Sigmoid colon (tissue), 4 donors: ENCODE results near the gene ME3.

Source experiments
- POLR2A ChIP-seq, 2 donors: fragments of 450-650 bp; IDR thresholded peaks; one replicate each; pipeline ENCODE4 v1.6.1; 2016; ENCODE audit warnings: antibody characterized with exemption in 2 of 2, mild to moderate bottlenecking in 2 of 2, moderate library complexity in 2 of 2
- POLR2AphosphoS5 ChIP-seq, 4 donors: sonication (generic); formaldehyde crosslinking; IDR thresholded peaks; one replicate each; pipeline ENCODE4 v1.6.1; 2017; ENCODE audit warnings: antibody characterized with exemption in 4 of 4
- TF ChIP-seq, protein P1 (sequence below), 4 experiments: fragments of 450-650 bp in 3 of 4; fragments of 200-600 bp in 1 of 4; IDR thresholded peaks; one replicate each; pipeline ENCODE4 v1.5.1; 2016 to 2019; ENCODE audit warnings: antibody characterized with exemption in 4 of 4, mild to moderate bottlenecking in 3 of 4, moderate library complexity in 2 of 4

DNA sequence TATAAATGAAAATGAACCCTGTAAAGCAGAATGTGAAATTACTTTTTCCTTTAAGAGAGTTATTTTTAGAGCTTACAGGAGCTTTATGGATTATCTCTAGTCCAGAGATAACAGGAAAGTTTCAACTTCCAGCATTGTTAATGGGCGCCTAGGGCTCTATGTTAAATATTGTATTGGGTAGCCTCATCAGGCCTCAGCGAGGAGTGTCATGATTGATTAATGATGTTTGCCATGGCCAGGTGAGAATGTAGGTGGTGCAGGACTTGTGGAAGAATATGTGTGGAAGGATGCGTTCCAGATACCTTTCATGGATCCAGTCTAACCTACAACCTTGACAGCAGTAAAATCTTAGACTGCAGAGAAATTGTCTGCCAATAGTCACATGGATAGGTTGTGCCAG lies 50.6 kb downstream of the ME3 start:
- TF ChIP-seq POLR2AphosphoS5 (IDR thresholded peaks at IDR 0.05) (no peak), POLR2A (IDR thresholded peaks at IDR 0.05) (no peak)
- TF ChIP-seq, protein P1, sequence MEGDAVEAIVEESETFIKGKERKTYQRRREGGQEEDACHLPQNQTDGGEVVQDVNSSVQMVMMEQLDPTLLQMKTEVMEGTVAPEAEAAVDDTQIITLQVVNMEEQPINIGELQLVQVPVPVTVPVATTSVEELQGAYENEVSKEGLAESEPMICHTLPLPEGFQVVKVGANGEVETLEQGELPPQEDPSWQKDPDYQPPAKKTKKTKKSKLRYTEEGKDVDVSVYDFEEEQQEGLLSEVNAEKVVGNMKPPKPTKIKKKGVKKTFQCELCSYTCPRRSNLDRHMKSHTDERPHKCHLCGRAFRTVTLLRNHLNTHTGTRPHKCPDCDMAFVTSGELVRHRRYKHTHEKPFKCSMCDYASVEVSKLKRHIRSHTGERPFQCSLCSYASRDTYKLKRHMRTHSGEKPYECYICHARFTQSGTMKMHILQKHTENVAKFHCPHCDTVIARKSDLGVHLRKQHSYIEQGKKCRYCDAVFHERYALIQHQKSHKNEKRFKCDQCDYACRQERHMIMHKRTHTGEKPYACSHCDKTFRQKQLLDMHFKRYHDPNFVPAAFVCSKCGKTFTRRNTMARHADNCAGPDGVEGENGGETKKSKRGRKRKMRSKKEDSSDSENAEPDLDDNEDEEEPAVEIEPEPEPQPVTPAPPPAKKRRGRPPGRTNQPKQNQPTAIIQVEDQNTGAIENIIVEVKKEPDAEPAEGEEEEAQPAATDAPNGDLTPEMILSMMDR (IDR thresholded peaks at IDR 0.05), result no peak
